Panc1 (cell line): ENCODE results near the gene CRYBG1. TPM values are rescaled to one million over a fixed set of nuclear protein-coding genes. Genes with fewer than 3 reads are reported as not detected.

ENCODE experiments used
- ATAC-seq: fragments of 200-7000 bp; cut with Tn5 transposase; 2 replicates; pipeline ENCODE4 v1.9.1; 2020; ENCODE audit warnings: mild to moderate bottlenecking, moderate library complexity
- BruUV-seq: library from RNA; stranded (reverse); fragments of 400-500 nt; replicated peaks from 2 replicates; lab custom pipeline; 2021; lab: Mats Ljungman, UMichigan
- CTCF ChIA-PET: fragments of 300-600 bp; sonication (Branson Sonifier 250); formaldehyde crosslinking; loops from one replicate; lab custom pipeline; 2022; ENCODE audit warnings: antibody characterized with exemption; lab: Charles Lee
- POLR2A ChIA-PET: fragments of 300-600 bp; sonication (Branson Sonifier 250); formaldehyde crosslinking; loops from one replicate; lab custom pipeline; 2022; ENCODE audit warnings: antibody characterized with exemption; lab: Charles Lee
- DNase-seq: peaks from one replicate; pipeline ENCODE4 v3.0.0-alpha.2; 2010; ENCODE audit warnings: low read depth, low spot score
- H3K27ac ChIP-seq: 2 replicates; pipeline ENCODE4 v1.5.1; 2011; ENCODE audit warnings: mild to moderate bottlenecking, low read length, inconsistent platforms
- H3K27me3 ChIP-seq: fragments of 200-500 bp; sonication (Bioruptor generic); 2 replicates; pipeline ENCODE4 v1.6.0; 2014; ENCODE audit warnings: low read length, inconsistent platforms; ENCODE audit not compliant: control insufficient read depth, insufficient read depth
- H3K36me3 ChIP-seq: fragments of 200-500 bp; sonication (Bioruptor generic); 2 replicates; pipeline ENCODE4 v1.5.1; 2014; ENCODE audit warnings: inconsistent platforms, mild to moderate bottlenecking, low read length, moderate library complexity; ENCODE audit not compliant: control insufficient read depth, insufficient read depth
- H3K4me1 ChIP-seq: 2 replicates; pipeline ENCODE4 v1.5.1; 2011; ENCODE audit warnings: inconsistent platforms, mild to moderate bottlenecking, low read length, moderate library complexity; ENCODE audit not compliant: control insufficient read depth, insufficient read depth
- H3K4me3 ChIP-seq, 2 experiments: 2 replicates each; pipeline ENCODE4 v1.5.1; 2011 to 2012; ENCODE audit warnings: low read depth in 2 of 2, low read length in 2 of 2, mild to moderate bottlenecking in 2 of 2, inconsistent platforms in 1 of 2, moderate library complexity in 1 of 2
- H3K9me3 ChIP-seq: fragments of 200-500 bp; sonication (Bioruptor generic); 2 replicates; pipeline ENCODE4 v1.5.1; 2014; ENCODE audit warnings: low read depth, mild to moderate bottlenecking, inconsistent platforms, low read length, moderate library complexity; ENCODE audit not compliant: control insufficient read depth, insufficient read depth
- POLR2AphosphoS5 ChIP-seq: IDR thresholded peaks from 2 replicates; pipeline ENCODE4 v1.6.1; 2012; ENCODE audit warnings: mild to moderate bottlenecking, low read depth, low read length, moderate library complexity
- SIN3A ChIP-seq: IDR thresholded peaks from 2 replicates; pipeline ENCODE4 v1.6.1; 2012; ENCODE audit warnings: low read depth, mild to moderate bottlenecking, low read length, moderate library complexity, borderline replicate concordance; ENCODE audit not compliant: insufficient read depth
- TCF7L2 ChIP-seq: IDR thresholded peaks from 2 replicates; pipeline ENCODE4 v1.6.1; 2011; ENCODE audit warnings: mild to moderate bottlenecking, low read depth, low read length, inconsistent platforms
- in situ Hi-C: cut with HindIII; loops from 2 replicates; pipeline ENCODE4 v1.10.0; 2016; ENCODE audit warnings: low sequenced_read_pairs, low pct_unique_long_range_greater_than_20kb
- intact Hi-C: fragments of 100-400 bp; cut with micrococcal nuclease; formaldehyde crosslinking; loops from one replicate; pipeline ENCODE4 v1.10.0; 2022; ENCODE audit not compliant: unreplicated experiment
- total RNA-seq: library from RNA; stranded (reverse); gene quantifications from one replicate; pipeline ENCODE4 v1.2.1, GENCODE V29; 2021; ENCODE audit not compliant: unreplicated experiment
- TF ChIP-seq, protein P1 (sequence below), 2 experiments: IDR thresholded peaks; 2 replicates each; pipeline ENCODE4 v1.6.1; 2011 to 2012; ENCODE audit warnings: low read depth in 2 of 2, control low read depth in 1 of 2, low read length in 1 of 2, mild to moderate bottlenecking in 1 of 2, moderate library complexity in 1 of 2; ENCODE audit not compliant: insufficient read depth in 1 of 2
- TF ChIP-seq, protein P2 (sequence below): fragments of 450-650 bp; IDR thresholded peaks from 2 replicates; pipeline ENCODE4 v1.5.1; 2017; ENCODE audit warnings: mild to moderate bottlenecking

CRYBG1 gene
- total RNA-seq, 1 experiment from 2014 or later: 32.3 TPM

DNA sequence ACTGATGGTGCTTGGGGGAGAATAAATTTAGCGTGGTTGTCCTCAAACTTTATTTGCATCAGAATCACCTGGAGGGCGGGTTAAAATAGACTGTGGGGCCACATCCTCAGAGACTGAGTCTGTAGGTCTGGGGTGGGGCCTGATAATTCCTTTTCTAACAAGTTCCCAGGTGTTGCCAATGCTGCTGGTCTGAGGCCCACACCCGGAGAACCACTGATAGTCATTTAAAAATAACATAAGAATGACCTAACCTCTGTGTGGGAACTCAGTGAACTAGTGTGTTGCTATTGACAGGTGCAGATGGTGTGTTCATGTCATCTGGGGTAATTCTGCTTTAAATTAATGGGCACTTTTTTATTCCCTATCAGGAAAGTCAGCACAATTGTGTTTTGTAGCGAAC is 204.0 kb downstream of the CRYBG1 start:
- Histone ChIP-seq H3K4me3 (no peak overlapping the region), H3K27ac (no peak overlapping the region), H3K27me3 (no peaks in the 10 kb centered on the region), H3K36me3 (peaks cover 12% of the 10 kb centered on the region; the same call in 1 of the 2 replicates), H3K9me3 (no peaks in the 10 kb centered on the region), H3K4me1 (no peaks in the 10 kb centered on the region)
- CTCF ChIA-PET: no interaction called here
- POLR2A ChIA-PET: no interaction called here
- intact Hi-C loops: loop anchor here (2.0 kb wide), 1 partner anchor 226 kb away; no protein-coding TSS in a partner anchor
- DNase-seq: no peak
- no peak for ATAC-seq
- no peak for TF ChIP-seq TCF7L2
- TF ChIP-seq, protein P1, sequence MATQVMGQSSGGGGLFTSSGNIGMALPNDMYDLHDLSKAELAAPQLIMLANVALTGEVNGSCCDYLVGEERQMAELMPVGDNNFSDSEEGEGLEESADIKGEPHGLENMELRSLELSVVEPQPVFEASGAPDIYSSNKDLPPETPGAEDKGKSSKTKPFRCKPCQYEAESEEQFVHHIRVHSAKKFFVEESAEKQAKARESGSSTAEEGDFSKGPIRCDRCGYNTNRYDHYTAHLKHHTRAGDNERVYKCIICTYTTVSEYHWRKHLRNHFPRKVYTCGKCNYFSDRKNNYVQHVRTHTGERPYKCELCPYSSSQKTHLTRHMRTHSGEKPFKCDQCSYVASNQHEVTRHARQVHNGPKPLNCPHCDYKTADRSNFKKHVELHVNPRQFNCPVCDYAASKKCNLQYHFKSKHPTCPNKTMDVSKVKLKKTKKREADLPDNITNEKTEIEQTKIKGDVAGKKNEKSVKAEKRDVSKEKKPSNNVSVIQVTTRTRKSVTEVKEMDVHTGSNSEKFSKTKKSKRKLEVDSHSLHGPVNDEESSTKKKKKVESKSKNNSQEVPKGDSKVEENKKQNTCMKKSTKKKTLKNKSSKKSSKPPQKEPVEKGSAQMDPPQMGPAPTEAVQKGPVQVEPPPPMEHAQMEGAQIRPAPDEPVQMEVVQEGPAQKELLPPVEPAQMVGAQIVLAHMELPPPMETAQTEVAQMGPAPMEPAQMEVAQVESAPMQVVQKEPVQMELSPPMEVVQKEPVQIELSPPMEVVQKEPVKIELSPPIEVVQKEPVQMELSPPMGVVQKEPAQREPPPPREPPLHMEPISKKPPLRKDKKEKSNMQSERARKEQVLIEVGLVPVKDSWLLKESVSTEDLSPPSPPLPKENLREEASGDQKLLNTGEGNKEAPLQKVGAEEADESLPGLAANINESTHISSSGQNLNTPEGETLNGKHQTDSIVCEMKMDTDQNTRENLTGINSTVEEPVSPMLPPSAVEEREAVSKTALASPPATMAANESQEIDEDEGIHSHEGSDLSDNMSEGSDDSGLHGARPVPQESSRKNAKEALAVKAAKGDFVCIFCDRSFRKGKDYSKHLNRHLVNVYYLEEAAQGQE (IDR thresholded peaks at IDR 0.05; ENCODE audit: insufficient read depth in 1 of 2, low read depth in 2 of 2, low read length in 1 of 2): no peak
- TF ChIP-seq POLR2AphosphoS5: no peak
- TF ChIP-seq, protein P2, sequence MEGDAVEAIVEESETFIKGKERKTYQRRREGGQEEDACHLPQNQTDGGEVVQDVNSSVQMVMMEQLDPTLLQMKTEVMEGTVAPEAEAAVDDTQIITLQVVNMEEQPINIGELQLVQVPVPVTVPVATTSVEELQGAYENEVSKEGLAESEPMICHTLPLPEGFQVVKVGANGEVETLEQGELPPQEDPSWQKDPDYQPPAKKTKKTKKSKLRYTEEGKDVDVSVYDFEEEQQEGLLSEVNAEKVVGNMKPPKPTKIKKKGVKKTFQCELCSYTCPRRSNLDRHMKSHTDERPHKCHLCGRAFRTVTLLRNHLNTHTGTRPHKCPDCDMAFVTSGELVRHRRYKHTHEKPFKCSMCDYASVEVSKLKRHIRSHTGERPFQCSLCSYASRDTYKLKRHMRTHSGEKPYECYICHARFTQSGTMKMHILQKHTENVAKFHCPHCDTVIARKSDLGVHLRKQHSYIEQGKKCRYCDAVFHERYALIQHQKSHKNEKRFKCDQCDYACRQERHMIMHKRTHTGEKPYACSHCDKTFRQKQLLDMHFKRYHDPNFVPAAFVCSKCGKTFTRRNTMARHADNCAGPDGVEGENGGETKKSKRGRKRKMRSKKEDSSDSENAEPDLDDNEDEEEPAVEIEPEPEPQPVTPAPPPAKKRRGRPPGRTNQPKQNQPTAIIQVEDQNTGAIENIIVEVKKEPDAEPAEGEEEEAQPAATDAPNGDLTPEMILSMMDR: no peak
- TF ChIP-seq SIN3A: no peak
- in situ Hi-C loops: no loop called here
- no TSS peak for BruUV-seq

DNA sequence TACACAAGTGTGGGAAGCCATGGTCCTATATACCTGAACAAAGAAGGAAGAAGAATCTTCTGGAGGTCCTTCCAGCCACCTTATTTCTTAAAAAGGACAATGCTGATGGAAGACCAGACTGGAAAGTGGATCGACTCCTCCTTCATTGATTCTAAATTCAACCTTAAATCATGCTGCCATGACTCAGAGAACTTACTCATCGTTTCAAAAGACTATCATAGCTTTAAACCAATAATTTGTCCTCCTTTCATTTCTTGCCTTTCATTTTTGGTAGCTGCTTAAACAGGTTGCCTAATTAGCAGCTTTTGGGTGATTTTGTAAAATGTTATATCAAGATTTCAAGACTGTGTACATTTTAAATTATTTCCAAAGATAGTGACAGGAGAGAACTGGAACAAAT is 208.0 kb downstream of the CRYBG1 start:
- in situ Hi-C loops: no loop called here
- TF ChIP-seq SIN3A (no peak), TCF7L2 (no peak), POLR2AphosphoS5 (no peak)
- TF ChIP-seq, protein P2: no peak
- TF ChIP-seq, protein P1 (IDR thresholded peaks at IDR 0.05; ENCODE audit: insufficient read depth in 1 of 2, low read depth in 2 of 2, low read length in 1 of 2): no peak
- no peaks in the 10 kb centered on the region for H3K9me3 ChIP-seq
- H3K27ac ChIP-seq: no peak overlapping the region
- no peaks in the 10 kb centered on the region for H3K27me3 ChIP-seq
- ATAC-seq (no peak), DNase-seq (no peak)
- intact Hi-C loops: loop anchor here (5.0 kb wide), 1 partner anchor 409 kb away; no protein-coding TSS in a partner anchor
- BruUV-seq: no TSS peak
- ChIA-PET POLR2A (no interaction called here), CTCF (no interaction called here)
- H3K4me3 ChIP-seq: no peak overlapping the region
- peaks cover 12% of the 10 kb centered on the region; the same call in 1 of the 2 replicates for H3K36me3 ChIP-seq
- H3K4me1 ChIP-seq: no peaks in the 10 kb centered on the region
